Thyroid gland (tissue), 4 donors: ENCODE results near the gene PLVAP.

ENCODE experiments used
- CTCF ChIP-seq, 6 experiments: fragments of 200-600 bp in 3 of 6; fragments of 450-650 bp in 3 of 6; sonication (generic) in 3 of 6; IDR thresholded peaks; one replicate each; pipeline ENCODE4 v1.5.1; 2016 to 2019; ENCODE audit warnings: antibody characterized with exemption in 6 of 6, mild to moderate bottlenecking in 2 of 6, inconsistent platforms in 1 of 6, moderate library complexity in 1 of 6
- POLR2A ChIP-seq, 2 donors: fragments of 450-650 bp; IDR thresholded peaks; one replicate each; pipeline ENCODE4 v1.6.1; 2017; ENCODE audit warnings: antibody characterized with exemption in 2 of 2, mild to moderate bottlenecking in 2 of 2, moderate library complexity in 1 of 2

GRCh38 chr19:17338433-17339078 lies 38.6 kb downstream of the PLVAP start:
- TF ChIP-seq CTCF (IDR thresholded peaks at IDR 0.05) (no peak), POLR2A (IDR thresholded peaks at IDR 0.05) (no peak)
